ENCODE results near the gene NOP14. TPM values are rescaled to one million over a fixed set of nuclear protein-coding genes. Genes with fewer than 3 reads are reported as not detected.

Gene NOP14
- total and polyA plus RNA-seq, 11 donors: 11.4 to 26.0 (median 15.8) TPM

- DNase-seq (no peak), ATAC-seq (no peak)
- no peak overlapping the region for H3K4me3 ChIP-seq
- no peak overlapping the region for H3K27ac ChIP-seq
- peaks cover 0 to 2% (median 0%) of the 10 kb centered on the region in 12 donors for H3K4me1 ChIP-seq
- no peaks in the 10 kb centered on the region for H3K27me3 ChIP-seq
- intact Hi-C loops (cut with DNase I): no loop called here
- TF ChIP-seq POLR2A (IDR thresholded peaks at IDR 0.05): no peak
- TF ChIP-seq CTCF (IDR thresholded peaks at IDR 0.05): no peak
- WGBS, 4 donors: 70 to 94% (median 90%) methylated on average over 2 of the region's 2 CpGs
- no peaks in the 10 kb centered on the region for H3K9me3 ChIP-seq
- peaks cover 0 to 8% (median 0%) of the 10 kb centered on the region in 9 donors for H3K36me3 ChIP-seq
Measured at GRCh38 chr4:3010577-3010976, 47.4 kb upstream of the NOP14 start.

GRCh38 chr4:3009422-3009821, 46.2 kb upstream of the NOP14 start:
- Histone ChIP-seq H3K4me3 (no peak overlapping the region), H3K36me3 (peaks cover 0 to 8% (median 0%) of the 10 kb centered on the region in 9 donors), H3K9me3 (no peaks in the 10 kb centered on the region), H3K27me3 (no peaks in the 10 kb centered on the region), H3K27ac (no peak overlapping the region), H3K4me1 (peaks cover 0 to 2% (median 0%) of the 10 kb centered on the region in 12 donors)
- 86 to 90% (median 88%) methylated on average over 7 of the region's 7 CpGs for WGBS, 4 donors
- no peak for TF ChIP-seq POLR2A (IDR thresholded peaks at IDR 0.05)
- TF ChIP-seq CTCF (IDR thresholded peaks at IDR 0.05): no peak
- ATAC-seq: no peak
- DNase-seq: no peak
- intact Hi-C loops (cut with DNase I): no loop called here

GRCh38 chr4:3007724-3008123, 44.5 kb upstream of the NOP14 start:
- intact Hi-C loops (cut with DNase I): no loop called here
- H3K27me3 ChIP-seq: no peaks in the 10 kb centered on the region
- no peaks in the 10 kb centered on the region for H3K9me3 ChIP-seq
- TF ChIP-seq CTCF (IDR thresholded peaks at IDR 0.05) (no peak), POLR2A (IDR thresholded peaks at IDR 0.05) (no peak)
- peaks cover 0 to 2% (median 0%) of the 10 kb centered on the region in 12 donors for H3K4me1 ChIP-seq
- ATAC-seq (no peak), DNase-seq (no peak)
- H3K36me3 ChIP-seq: peaks cover 0 to 8% (median 0%) of the 10 kb centered on the region in 9 donors
- no peak overlapping the region for H3K4me3 ChIP-seq
- WGBS, 4 donors: 92 to 97% (median 95%) methylated on average over 2 of the region's 2 CpGs
- no peak overlapping the region for H3K27ac ChIP-seq

- H3K27me3 ChIP-seq: no peaks in the 10 kb centered on the region
- no peak overlapping the region for H3K27ac ChIP-seq
- 90 to 98% (median 95%) methylated on average over 4 of the region's 4 CpGs for WGBS, 4 donors
- no peaks in the 10 kb centered on the region for H3K4me1 ChIP-seq
- no peak for TF ChIP-seq CTCF (IDR thresholded peaks at IDR 0.05)
- TF ChIP-seq POLR2A (IDR thresholded peaks at IDR 0.05): no peak
- no peak for ATAC-seq
- H3K9me3 ChIP-seq: no peaks in the 10 kb centered on the region
- no peak overlapping the region for H3K4me3 ChIP-seq
- no peak for DNase-seq
- H3K36me3 ChIP-seq: peaks cover 0 to 6% (median 0%) of the 10 kb centered on the region in 9 donors
- intact Hi-C loops (cut with DNase I): no loop called here
Measured at GRCh38 chr4:2996415-2996814, 33.2 kb upstream of the NOP14 start.

All from heart left ventricle (tissue), 16 donors.